Measurements from ENCODE around the gene GCNT2. TPM values are rescaled to one million over a fixed set of nuclear protein-coding genes. Genes with fewer than 3 reads are reported as not detected.

GCNT2 gene
- total RNA-seq, 1 donor from 2014 or later: 17.5 TPM

- no peak overlapping the region for H3K4me3 ChIP-seq (ENCODE audit: low read depth, low read length)
- no peak for TF ChIP-seq CTCF (conservative IDR thresholded peaks at IDR 0.05; ENCODE audit: low read depth, low read length)
- DNase-seq (ENCODE audit: low read depth): no peak
Observed at GRCh38 chr6:10676403-10676802, 155.3 kb downstream of the GCNT2 start.

- no peak for TF ChIP-seq CTCF (conservative IDR thresholded peaks at IDR 0.05; ENCODE audit: low read depth, low read length)
Observed at GRCh38 chr6:10678456-10678855, 157.3 kb downstream of the GCNT2 start.

More at GRCh38 chr6:10678456-10678855, 157.3 kb downstream of the GCNT2 start:
- no peak overlapping the region for H3K4me3 ChIP-seq (ENCODE audit: low read depth, low read length)
- DNase-seq (ENCODE audit: low read depth): no peak

Other genes with a start within 250 kb of the GCNT2 start
- 6.4 and 17.8 TPM in 2 replicates for gene TFAP2A, start 106.3 kb upstream of the GCNT2 start, total RNA-seq
- gene C6orf52, start 173.3 kb downstream of the GCNT2 start, total RNA-seq: 2.5 TPM in 1 of 2 replicates, not detected in the other
- 29.7 and 35.4 TPM in 2 replicates for gene PAK1IP1, start 173.6 kb downstream of the GCNT2 start, total RNA-seq
- 158 and 198 TPM in 2 replicates for gene TMEM14C, start 201.7 kb downstream of the GCNT2 start, total RNA-seq
- 186 and 240 TPM in 2 replicates for gene TMEM14B, start 226.5 kb downstream of the GCNT2 start, total RNA-seq

All from epithelial cell of proximal tubule (primary cell).